TTC549 (cell line): ENCODE data around the gene NAXD.
"Not testable (repeated sequence)": the region's sequence is repeated elsewhere in the genome, so short reads cannot be mapped to it uniquely, and the experiment has no call there.

ENCODE experiments used
- FAIRE-seq: peaks from 2 replicates; lab custom pipeline; 2012; peaks lifted over from hg19 to GRCh38; lab: Jason Lieb, UNC

NAXD gene

GRCh38 chr13:110628952-110629701, 13.8 kb downstream of the NAXD start:
- no peak for FAIRE-seq

- FAIRE-seq: no peak
Measured at GRCh38 chr13:110629735-110630134, 14.4 kb downstream of the NAXD start.

GRCh38 chr13:110630566-110631119, 15.3 kb downstream of the NAXD start:
- FAIRE-seq: no peak

- not testable (repeated sequence) for FAIRE-seq
Measured at GRCh38 chr13:110632255-110632654, 16.9 kb downstream of the NAXD start.

- FAIRE-seq: no peak
Measured at GRCh38 chr13:110633776-110634175, 18.4 kb downstream of the NAXD start.

- FAIRE-seq: no peak
Measured at GRCh38 chr13:110634558-110634957, 19.2 kb downstream of the NAXD start.

- FAIRE-seq: no peak
Measured at GRCh38 chr13:110635405-110636002, 20.2 kb downstream of the NAXD start.

GRCh38 chr13:110636053-110636475, 20.7 kb downstream of the NAXD start:
- FAIRE-seq: no peak

- FAIRE-seq: no peak
Measured at GRCh38 chr13:110636701-110637201, 21.4 kb downstream of the NAXD start.

- FAIRE-seq: no peak
Measured at GRCh38 chr13:110637275-110637674, 21.9 kb downstream of the NAXD start.

- FAIRE-seq: no peak
Measured at GRCh38 chr13:110637747-110638146, 22.4 kb downstream of the NAXD start.

- FAIRE-seq: no peak
Measured at GRCh38 chr13:110638257-110638656, 22.9 kb downstream of the NAXD start.

- no peak for FAIRE-seq
Measured at GRCh38 chr13:110638814-110639806, 23.8 kb downstream of the NAXD start.

- no peak for FAIRE-seq
Measured at GRCh38 chr13:110639935-110640334, 24.6 kb downstream of the NAXD start.

GRCh38 chr13:110640591-110641029, 25.3 kb downstream of the NAXD start:
- FAIRE-seq: no peak

- FAIRE-seq: no peak
Measured at GRCh38 chr13:110641055-110642015, 26.0 kb downstream of the NAXD start.

- no peak for FAIRE-seq
Measured at GRCh38 chr13:110642291-110642981, 27.1 kb downstream of the NAXD start.

- FAIRE-seq: no peak
Measured at GRCh38 chr13:110643324-110643723, 28.0 kb downstream of the NAXD start.

GRCh38 chr13:110643768-110644421, 28.6 kb downstream of the NAXD start:
- FAIRE-seq: no peak
